Hepatocyte (in vitro differentiated cells): ENCODE data around the gene GPR149. TPM values are rescaled to one million over a fixed set of nuclear protein-coding genes. Genes with fewer than 3 reads are reported as not detected.

Source experiments
- DNase-seq: peaks from one replicate; pipeline ENCODE4 v3.0.0-alpha.2; 2016; ENCODE audit warnings: low spot score
- H2AFZ ChIP-seq: fragments of 200-600 bp; sonication (generic); 2 replicates; pipeline ENCODE4 v1.6.0; 2016; ENCODE audit warnings: antibody characterized with exemption, mild to moderate bottlenecking
- H3K27ac ChIP-seq: fragments of 200-600 bp; sonication (generic); 2 replicates; pipeline ENCODE4 v1.5.1; 2016; ENCODE audit warnings: mild to moderate bottlenecking
- H3K27me3 ChIP-seq: fragments of 200-600 bp; sonication (generic); 2 replicates; pipeline ENCODE4 v1.6.1; 2016
- H3K36me3 ChIP-seq: fragments of 200-600 bp; sonication (generic); replicated peaks from 2 replicates; pipeline ENCODE4 v1.5.1; 2016; ENCODE audit warnings: low read depth; ENCODE audit not compliant: insufficient read depth
- H3K4me1 ChIP-seq: fragments of 200-600 bp; sonication (generic); 2 replicates; pipeline ENCODE4 v1.5.1; 2016; ENCODE audit warnings: mild to moderate bottlenecking, moderate library complexity; ENCODE audit not compliant: insufficient read depth
- H3K4me2 ChIP-seq: fragments of 200-600 bp; sonication (generic); 2 replicates; pipeline ENCODE4 v1.6.0; 2016
- H3K4me3 ChIP-seq: fragments of 200-600 bp; sonication (generic); 2 replicates; pipeline ENCODE4 v1.5.1; 2016; ENCODE audit warnings: mild to moderate bottlenecking
- H3K79me2 ChIP-seq: fragments of 200-600 bp; sonication (generic); 2 replicates; pipeline ENCODE4 v1.6.0; 2017; ENCODE audit warnings: mild to moderate bottlenecking
- H3K9me2 ChIP-seq: fragments of 200-600 bp; sonication (generic); replicated peaks from 2 replicates; pipeline ENCODE4 v1.6.0; 2017; ENCODE audit warnings: mild to moderate bottlenecking; ENCODE audit not compliant: insufficient read depth
- H3K9me3 ChIP-seq: fragments of 200-600 bp; sonication (generic); 2 replicates; pipeline ENCODE4 v1.5.1; 2016; ENCODE audit warnings: low read depth, mild to moderate bottlenecking
- H4K20me1 ChIP-seq: fragments of 200-600 bp; sonication (generic); 2 replicates; pipeline ENCODE4 v1.6.0; 2016; ENCODE audit warnings: mild to moderate bottlenecking; ENCODE audit not compliant: insufficient read depth, poor library complexity, severe bottlenecking
- EZH2 ChIP-seq: fragments of 200-600 bp; sonication (generic); IDR thresholded peaks from 2 replicates; pipeline ENCODE4 v1.6.1; 2016; ENCODE audit warnings: antibody characterized with exemption, mild to moderate bottlenecking, borderline replicate concordance
- EZH2phosphoT487 ChIP-seq: fragments of 200-600 bp; sonication (generic); IDR thresholded peaks from one replicate; pipeline ENCODE4 v1.6.1; 2018; ENCODE audit warnings: antibody characterized with exemption, mild to moderate bottlenecking, low read depth, moderate library complexity; ENCODE audit not compliant: unreplicated experiment, severe bottlenecking
- WGBS: methylation state at CpG from one replicate; pipeline ENCODE4 v1.1.6; 2016; ENCODE audit warnings: low lambda C conversion rate; ENCODE audit errors: missing lambda C conversion rate; 5-methylcytosine and 5-hydroxymethylcytosine counted together
- polyA plus RNA-seq: library from polyadenylated mRNA; unstranded; fragments of >200 nt; fragmentation: Nextera tagmentation; extraction: Ambion mirVana; gene quantifications from 2 replicates; pipeline ENCODE4 v1.2.1, GENCODE V29; 2016
- total RNA-seq: library from RNA; depleted of rRNA; stranded (reverse); fragments of >200 nt; gene quantifications from 2 replicates; pipeline ENCODE4 v1.2.3, GENCODE V29; 2014
- TF ChIP-seq, protein P1 (sequence below): fragments of 200-600 bp; sonication (generic); IDR thresholded peaks from 2 replicates; pipeline ENCODE4 v1.5.1; 2016; ENCODE audit warnings: antibody characterized with exemption, mild to moderate bottlenecking; ENCODE audit not compliant: poor library complexity

The GPR149 gene
- total and polyA plus RNA-seq, 2 experiments from 2014 or later: not detected

DNA sequence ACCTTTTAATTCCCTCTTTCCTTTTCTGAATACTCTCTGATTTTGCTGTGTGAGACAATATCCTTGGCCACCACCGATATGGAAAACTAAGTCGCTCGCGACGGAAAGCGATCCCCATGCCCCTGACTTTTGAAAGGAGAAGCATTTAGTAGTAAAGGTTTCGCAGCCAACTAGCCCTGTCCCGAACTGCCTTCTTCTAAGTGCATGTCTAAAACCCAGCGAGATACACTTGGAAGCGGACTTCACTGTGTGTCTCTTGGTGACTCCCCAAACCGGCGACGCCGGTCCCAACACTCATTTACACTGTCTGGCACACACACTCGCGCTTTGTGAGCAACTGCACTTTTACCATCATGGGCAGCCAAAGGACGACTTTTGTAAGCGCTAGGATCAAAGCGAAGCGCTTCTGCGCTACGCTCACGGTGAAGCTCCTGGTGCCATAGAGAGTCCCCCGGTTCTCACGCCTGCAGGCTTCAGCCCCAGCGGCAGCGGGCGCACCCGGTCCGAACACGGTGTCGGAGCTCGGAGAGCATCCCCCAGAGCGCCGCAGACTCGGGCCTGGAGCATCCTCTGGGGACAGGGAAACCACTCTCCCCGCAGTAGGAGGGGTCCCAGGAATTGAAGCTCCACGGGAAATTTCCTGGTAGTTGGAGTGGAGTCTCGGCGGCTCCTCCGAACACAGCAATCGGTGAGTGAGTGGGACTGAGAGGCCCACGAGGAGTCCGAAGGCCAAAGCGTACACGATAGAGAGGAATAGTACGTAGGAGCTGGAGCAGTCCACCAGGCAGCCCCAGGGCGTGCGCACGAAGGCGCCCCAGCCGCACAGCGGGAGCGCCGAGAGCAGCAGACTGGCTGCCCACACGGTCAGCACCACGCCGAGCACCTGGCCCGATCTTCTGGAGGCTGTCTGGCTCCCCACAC lies 1.4 kb downstream of the GPR149 start:
- no peaks in the 10 kb centered on the region for H3K9me2 ChIP-seq
- peaks cover 24% of the 10 kb centered on the region for H3K4me1 ChIP-seq
- peaks cover 68% of the 10 kb centered on the region for H3K27me3 ChIP-seq
- H3K79me2 ChIP-seq: no peaks in the 10 kb centered on the region
- H4K20me1 ChIP-seq: no peaks in the 10 kb centered on the region
- H2AFZ ChIP-seq: peak overlapping the region; percentile 46
- no peaks in the 10 kb centered on the region for H3K36me3 ChIP-seq
- peak overlapping the region; percentile 43 for H3K4me3 ChIP-seq
- H3K9me3 ChIP-seq: no peaks in the 10 kb centered on the region
- H3K4me2 ChIP-seq: peak overlapping the region; percentile 89
- DNase-seq: peak; percentile 39
- H3K27ac ChIP-seq: no peak overlapping the region
- peak; percentile 64 for TF ChIP-seq EZH2
- no peak for TF ChIP-seq EZH2phosphoT487
- 4% methylated on average over 59 of the region's 59 CpGs for WGBS

DNA sequence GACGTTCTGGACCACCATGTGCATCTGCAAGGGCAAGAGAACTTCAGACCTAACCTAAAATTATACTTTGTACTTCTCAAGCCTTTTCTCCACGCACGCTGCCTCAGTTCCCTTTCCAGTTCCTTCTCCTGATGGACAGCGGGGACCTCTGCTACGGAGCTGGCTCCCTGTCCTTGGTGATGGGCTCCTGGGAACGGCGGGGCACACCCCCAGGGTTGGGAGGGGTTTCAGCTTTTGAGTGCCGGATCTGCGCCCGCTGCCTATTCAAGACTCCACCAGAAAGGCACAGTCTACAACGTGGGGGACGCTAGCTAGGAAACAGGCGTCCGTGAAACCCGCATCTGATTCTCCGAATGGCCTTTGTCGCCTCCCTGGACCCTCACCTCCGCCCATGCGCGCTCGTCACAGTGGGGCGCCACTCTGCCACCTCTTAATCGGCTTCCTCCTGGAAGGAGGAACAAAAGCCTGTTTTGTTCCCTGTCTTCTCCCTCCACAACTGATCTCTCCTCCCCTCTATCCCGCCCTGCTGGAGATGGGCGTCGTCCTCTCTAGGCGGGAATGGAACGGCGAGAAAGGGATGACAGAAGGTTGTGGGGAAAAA lies 2.2 kb downstream of the GPR149 start:
- Histone ChIP-seq H3K4me1 (peaks cover 24% of the 10 kb centered on the region), H3K36me3 (no peaks in the 10 kb centered on the region), H3K9me2 (no peaks in the 10 kb centered on the region), H3K27ac (no peak overlapping the region), H2AFZ (peak overlapping the region; percentile 46), H3K79me2 (no peaks in the 10 kb centered on the region), H4K20me1 (no peaks in the 10 kb centered on the region), H3K4me3 (peak overlapping the region; percentile 43), H3K9me3 (no peaks in the 10 kb centered on the region), H3K27me3 (peaks cover 68% of the 10 kb centered on the region), H3K4me2 (peak overlapping the region; percentile 89)
- 5% methylated on average over 29 of the region's 29 CpGs for whole genome bisulfite sequencing
- no peak for DNase-seq
- TF ChIP-seq, protein P1, sequence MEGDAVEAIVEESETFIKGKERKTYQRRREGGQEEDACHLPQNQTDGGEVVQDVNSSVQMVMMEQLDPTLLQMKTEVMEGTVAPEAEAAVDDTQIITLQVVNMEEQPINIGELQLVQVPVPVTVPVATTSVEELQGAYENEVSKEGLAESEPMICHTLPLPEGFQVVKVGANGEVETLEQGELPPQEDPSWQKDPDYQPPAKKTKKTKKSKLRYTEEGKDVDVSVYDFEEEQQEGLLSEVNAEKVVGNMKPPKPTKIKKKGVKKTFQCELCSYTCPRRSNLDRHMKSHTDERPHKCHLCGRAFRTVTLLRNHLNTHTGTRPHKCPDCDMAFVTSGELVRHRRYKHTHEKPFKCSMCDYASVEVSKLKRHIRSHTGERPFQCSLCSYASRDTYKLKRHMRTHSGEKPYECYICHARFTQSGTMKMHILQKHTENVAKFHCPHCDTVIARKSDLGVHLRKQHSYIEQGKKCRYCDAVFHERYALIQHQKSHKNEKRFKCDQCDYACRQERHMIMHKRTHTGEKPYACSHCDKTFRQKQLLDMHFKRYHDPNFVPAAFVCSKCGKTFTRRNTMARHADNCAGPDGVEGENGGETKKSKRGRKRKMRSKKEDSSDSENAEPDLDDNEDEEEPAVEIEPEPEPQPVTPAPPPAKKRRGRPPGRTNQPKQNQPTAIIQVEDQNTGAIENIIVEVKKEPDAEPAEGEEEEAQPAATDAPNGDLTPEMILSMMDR: no peak
- TF ChIP-seq EZH2 (no peak), EZH2phosphoT487 (no peak)

GRCh38 chr3:154422694-154423093 lies 7.3 kb downstream of the GPR149 start:
- Histone ChIP-seq H3K4me1 (peaks cover 7% of the 10 kb centered on the region), H3K27me3 (peaks cover 30% of the 10 kb centered on the region), H3K9me2 (no peaks in the 10 kb centered on the region), H3K9me3 (no peaks in the 10 kb centered on the region), H3K4me2 (no peak overlapping the region), H2AFZ (no peak overlapping the region), H3K36me3 (no peaks in the 10 kb centered on the region), H3K27ac (no peak overlapping the region), H3K4me3 (no peak overlapping the region), H3K79me2 (no peaks in the 10 kb centered on the region), H4K20me1 (no peaks in the 10 kb centered on the region)
- no peak for TF ChIP-seq EZH2
- TF ChIP-seq, protein P1: no peak
- TF ChIP-seq EZH2phosphoT487: no peak
- DNase-seq: no peak

DNA sequence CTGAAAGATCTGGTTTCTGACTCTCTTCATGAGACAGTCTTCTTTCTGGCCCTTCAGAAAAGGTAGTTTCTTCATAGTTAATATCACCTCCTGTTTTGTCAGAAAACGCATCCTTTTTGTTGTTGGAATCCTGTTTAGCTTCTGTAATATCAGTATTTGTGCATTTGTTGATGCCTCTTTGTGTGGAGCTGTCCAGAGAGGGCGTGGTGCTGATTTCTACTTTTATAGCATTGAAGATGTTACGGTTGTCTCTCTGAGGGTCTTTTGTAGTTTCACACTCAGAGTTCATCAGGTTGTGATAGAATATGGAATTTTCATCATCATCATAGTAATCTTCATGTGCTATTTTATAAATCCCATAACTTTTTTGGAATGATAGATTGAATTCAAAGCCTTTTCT lies 8.9 kb downstream of the GPR149 start:
- H3K9me2 ChIP-seq: no peaks in the 10 kb centered on the region
- no peaks in the 10 kb centered on the region for H3K36me3 ChIP-seq
- H3K4me2 ChIP-seq: no peak overlapping the region
- 17% methylated on average over 3 of the region's 3 CpGs for WGBS
- DNase-seq: peak; percentile 45
- no peaks in the 10 kb centered on the region for H4K20me1 ChIP-seq
- H3K27ac ChIP-seq: no peak overlapping the region
- H3K79me2 ChIP-seq: no peaks in the 10 kb centered on the region
- H2AFZ ChIP-seq: no peak overlapping the region
- no peaks in the 10 kb centered on the region for H3K9me3 ChIP-seq
- TF ChIP-seq EZH2 (no peak), EZH2phosphoT487 (no peak)
- TF ChIP-seq, protein P1: no peak
- H3K4me3 ChIP-seq: no peak overlapping the region
- peaks cover 14% of the 10 kb centered on the region for H3K27me3 ChIP-seq
- H3K4me1 ChIP-seq: no peaks in the 10 kb centered on the region
